NCI-H2196 treated with DMSO at 0.1 percent for 48 hours (cell line): ENCODE measurements around the gene CLEC2D.
"Not testable (repeated sequence)": the region's sequence is repeated elsewhere in the genome, so short reads cannot be mapped to it uniquely, and the experiment has no call there.

Experiments used
- DNase-seq: peaks from one replicate; lab custom pipeline; 2025; ENCODE audit not compliant: unreplicated experiment; lab: John Stamatoyannopoulos, UW

Gene CLEC2D

GRCh38 chr12:9651265-9651729 lies 18.2 kb upstream of the CLEC2D start:
- DNase-seq: no peak

GRCh38 chr12:9660046-9660445 lies 9.5 kb upstream of the CLEC2D start:
- no peak for DNase-seq

- DNase-seq: no peak
These were observed 7.8 kb upstream of the CLEC2D start for GRCh38 chr12:9661720-9662119.

- DNase-seq: no peak
These were observed 7.0 kb upstream of the CLEC2D start for GRCh38 chr12:9662488-9662887.

- DNase-seq: no peak
These were observed 1.9 kb upstream of the CLEC2D start for GRCh38 chr12:9667403-9668160.

- no peak for DNase-seq
These were observed 1.1 kb upstream of the CLEC2D start for GRCh38 chr12:9668161-9669018.

- DNase-seq: no peak
These were observed 540 bp upstream of the CLEC2D start for GRCh38 chr12:9669019-9669326.

GRCh38 chr12:9672340-9672739 lies 2.8 kb downstream of the CLEC2D start:
- DNase-seq: not testable (repeated sequence)

- DNase-seq: no peak
These were observed 4.1 kb downstream of the CLEC2D start for GRCh38 chr12:9673404-9674225.

GRCh38 chr12:9674226-9674590 lies 4.7 kb downstream of the CLEC2D start:
- no peak for DNase-seq

- DNase-seq: not testable (repeated sequence)
These were observed 13.0 kb downstream of the CLEC2D start for GRCh38 chr12:9682508-9682907.

- not testable (repeated sequence) for DNase-seq
These were observed 13.4 kb downstream of the CLEC2D start for GRCh38 chr12:9682949-9683348.

- DNase-seq: not testable (repeated sequence)
These were observed 15.9 kb downstream of the CLEC2D start for GRCh38 chr12:9685366-9685765.

- DNase-seq: no peak
These were observed 16.4 kb downstream of the CLEC2D start for GRCh38 chr12:9685915-9686314.

- no peak for DNase-seq
These were observed 17.7 kb downstream of the CLEC2D start for GRCh38 chr12:9687228-9687627.

- no peak for DNase-seq
These were observed 23.4 kb downstream of the CLEC2D start for GRCh38 chr12:9692909-9693308.

GRCh38 chr12:9694241-9694640 lies 24.7 kb downstream of the CLEC2D start:
- no peak for DNase-seq

GRCh38 chr12:9695150-9695549 lies 25.6 kb downstream of the CLEC2D start:
- not testable (repeated sequence) for DNase-seq

GRCh38 chr12:9695661-9696060 lies 26.1 kb downstream of the CLEC2D start:
- not testable (repeated sequence) for DNase-seq

GRCh38 chr12:9697619-9698018 lies 28.1 kb downstream of the CLEC2D start:
- no peak for DNase-seq

- DNase-seq: no peak
These were observed 29.2 kb downstream of the CLEC2D start for GRCh38 chr12:9698681-9699080.
